Measurements from ENCODE around the gene UPF2. TPM values are rescaled to one million over a fixed set of nuclear protein-coding genes. Genes with fewer than 3 reads are reported as not detected.

UPF2 gene
- total and polyA plus RNA-seq, 2 of the 13 experiments (the other 11 are each of a cell fraction or from before 2014, with no cell fraction given), result 6.2 to 14.5 TPM

GRCh38 chr10:11950325-11951018, 92.1 kb downstream of the UPF2 start (continued):
- TF ChIP-seq ERF (CRISPR knock-in tag; IDR thresholded peaks at IDR 0.05), result no peak
- peak; percentile 90 for TF ChIP-seq ISL2 (CRISPR knock-in tag; IDR thresholded peaks at IDR 0.05)
- TF ChIP-seq CREB1 (IDR thresholded peaks at IDR 0.05), result no peak
- TF ChIP-seq CREB1 (CRISPR knock-in tag; IDR thresholded peaks at IDR 0.05), result peak; percentile 67; the same call in 1 of the 2 replicates
- TF ChIP-seq MNT (IDR thresholded peaks at IDR 0.05), result no peak
- peak; percentile 90 for TF ChIP-seq TBX2 (CRISPR knock-in tag; IDR thresholded peaks at IDR 0.05; ENCODE audit: borderline replicate concordance)
- TF ChIP-seq PLRG1 (conservative IDR thresholded peaks at IDR 0.05), result no peak
- TF ChIP-seq ZNF574 (CRISPR knock-in tag; IDR thresholded peaks at IDR 0.05), result no peak
- TF ChIP-seq SMAD3 (CRISPR knock-in tag; IDR thresholded peaks at IDR 0.05), result 0 out of 2 replicates have a peak, but pooled peaks have one; percentile 29
- TF ChIP-seq NCOR1 (IDR thresholded peaks at IDR 0.05; ENCODE audit: borderline replicate concordance, low read length), result peak; percentile 89; the same call in 1 of the 2 replicates
- TF ChIP-seq XBP1 (CRISPR knock-in tag; IDR thresholded peaks at IDR 0.05), result no peak
- TF ChIP-seq ZHX2 (IDR thresholded peaks at IDR 0.05; ENCODE audit: low read depth), result peak; percentile 46; the same call in 1 of the 2 replicates
- TF ChIP-seq ZHX2 (CRISPR knock-in tag; IDR thresholded peaks at IDR 0.05; ENCODE audit: borderline replicate concordance), result no peak
- TF ChIP-seq SNRNP70 (IDR thresholded peaks at IDR 0.05; ENCODE audit: low read depth, low read length), result no peak
- TF ChIP-seq PAXIP1 (CRISPR knock-in tag; conservative IDR thresholded peaks at IDR 0.05), result peak; percentile 96
- peak; percentile 72; the same call in 1 of the 2 replicates for TF ChIP-seq ZNF878 (CRISPR knock-in tag; IDR thresholded peaks at IDR 0.05)
- TF ChIP-seq GATAD1 (CRISPR knock-in tag; IDR thresholded peaks at IDR 0.05), result no peak
